ENCODE measurements around the gene AP2A2.

Gene AP2A2

DNA sequence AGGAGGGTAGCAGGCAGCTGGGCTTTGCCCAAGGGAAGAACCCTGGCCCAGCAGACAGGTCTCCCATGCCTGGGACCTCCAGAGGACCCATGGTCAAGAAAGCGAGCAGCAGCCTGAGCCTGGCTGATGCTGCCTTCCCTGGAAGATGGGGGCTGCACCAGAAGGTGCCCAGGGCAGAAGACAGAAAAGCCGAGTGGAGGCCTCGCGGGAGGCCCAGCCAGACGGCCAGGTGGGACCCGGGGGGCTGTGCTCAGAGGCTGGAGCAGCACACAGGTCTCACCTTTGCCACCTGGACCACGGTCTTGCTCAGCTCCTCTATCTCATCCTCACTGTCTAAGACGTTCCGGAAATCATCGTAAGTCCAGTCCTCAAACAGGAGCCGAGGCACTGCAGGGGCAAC is 25.9 kb upstream of the AP2A2 start:
- no peak for TF ChIP-seq CTCF (IDR thresholded peaks at IDR 0.05; ENCODE audit: low read depth, low read length)
- no peak overlapping the region for H3K4me3 ChIP-seq (ENCODE audit: low read depth, low read length)

DNA sequence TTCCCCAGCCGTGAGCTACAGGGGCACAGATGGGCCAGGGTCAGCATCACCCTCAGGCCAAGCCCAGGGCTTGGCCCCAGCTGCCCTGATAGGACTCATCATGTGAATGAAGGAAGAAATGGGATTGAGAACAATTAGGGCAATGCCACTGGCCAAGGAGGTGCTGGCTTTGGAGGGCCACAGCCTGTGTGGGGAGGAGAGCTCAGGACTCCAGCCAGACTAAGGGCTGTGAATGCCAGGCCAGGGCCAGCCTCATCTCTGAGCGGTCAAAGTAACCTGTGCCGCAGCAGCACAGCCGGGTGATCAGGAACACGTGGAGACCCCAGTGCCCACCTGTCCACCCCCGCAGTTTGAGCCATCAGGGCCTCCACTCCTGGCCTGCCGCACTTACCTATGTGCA is 25.1 kb upstream of the AP2A2 start:
- TF ChIP-seq CTCF (IDR thresholded peaks at IDR 0.05; ENCODE audit: low read depth, low read length): no peak
- H3K4me3 ChIP-seq (ENCODE audit: low read depth, low read length): no peak overlapping the region

- H3K4me3 ChIP-seq (ENCODE audit: low read depth, low read length): no peak overlapping the region
- no peak for TF ChIP-seq CTCF (IDR thresholded peaks at IDR 0.05; ENCODE audit: low read depth, low read length)
These were observed 24.1 kb upstream of the AP2A2 start for GRCh38 chr11:901452-902061.

GRCh38 chr11:904380-904779 is 21.3 kb upstream of the AP2A2 start:
- H3K4me3 ChIP-seq (ENCODE audit: low read depth, low read length): no peak overlapping the region
- no peak for TF ChIP-seq CTCF (IDR thresholded peaks at IDR 0.05; ENCODE audit: low read depth, low read length)

- H3K4me3 ChIP-seq (ENCODE audit: low read depth, low read length): no peak overlapping the region
- no peak for TF ChIP-seq CTCF (IDR thresholded peaks at IDR 0.05; ENCODE audit: low read depth, low read length)
These were observed 19.7 kb upstream of the AP2A2 start for GRCh38 chr11:905952-906351.

GRCh38 chr11:907668-908067 is 18.0 kb upstream of the AP2A2 start:
- no peak for TF ChIP-seq CTCF (IDR thresholded peaks at IDR 0.05; ENCODE audit: low read depth, low read length)
- H3K4me3 ChIP-seq (ENCODE audit: low read depth, low read length): no peak overlapping the region

GRCh38 chr11:908273-908672 is 17.4 kb upstream of the AP2A2 start:
- no peak for TF ChIP-seq CTCF (IDR thresholded peaks at IDR 0.05; ENCODE audit: low read depth, low read length)
- H3K4me3 ChIP-seq (ENCODE audit: low read depth, low read length): no peak overlapping the region
